ENCODE measurements around the gene MAGI1. TPM values are rescaled to one million over a fixed set of nuclear protein-coding genes. Genes with fewer than 3 reads are reported as not detected.

The MAGI1 gene
- total RNA-seq, 4 donors from 2014 or later: 17.2 to 40.8 (median 28.1) TPM

GRCh38 chr3:65313666-65314065, 725.1 kb downstream of the MAGI1 start:
- Histone ChIP-seq H3K4me1 (no peaks in the 10 kb centered on the region), H3K27me3 (no peaks in the 10 kb centered on the region), H3K9me3 (peaks cover 0 to 7% (median 0%) of the 10 kb centered on the region in 3 donors), H3K27ac (no peak overlapping the region), H3K36me3 (no peaks in the 10 kb centered on the region), H3K4me3 (no peak overlapping the region)
- TF ChIP-seq CTCF (IDR thresholded peaks at IDR 0.05) (no peak), POLR2AphosphoS5 (IDR thresholded peaks at IDR 0.05) (no peak), EP300 (IDR thresholded peaks at IDR 0.05) (no peak), POLR2A (IDR thresholded peaks at IDR 0.05) (no peak)
- ATAC-seq: no peak
- WGBS, 2 donors (ENCODE audit: low coverage in 1 of 2): 88 to 93% methylated on average over 2 of the region's 2 CpGs

GRCh38 chr3:65305836-65306235, 732.9 kb downstream of the MAGI1 start:
- Histone ChIP-seq H3K4me3 (no peak overlapping the region), H3K9me3 (no peaks in the 10 kb centered on the region), H3K27ac (no peak overlapping the region), H3K4me1 (no peaks in the 10 kb centered on the region), H3K27me3 (no peaks in the 10 kb centered on the region), H3K36me3 (no peaks in the 10 kb centered on the region)
- ATAC-seq: no peak
- TF ChIP-seq CTCF (IDR thresholded peaks at IDR 0.05) (no peak), POLR2AphosphoS5 (IDR thresholded peaks at IDR 0.05) (no peak), EP300 (IDR thresholded peaks at IDR 0.05) (no peak), POLR2A (IDR thresholded peaks at IDR 0.05) (no peak)
- WGBS, 2 donors (ENCODE audit: low coverage in 1 of 2): 57 to 79% methylated on average over 3 to 4 of the region's 4 CpGs

Small RNAs within 50 kb of the gene (small RNA-seq; reads per million reads assigned to genes)
- 0 reads per million in 4 donors for gene RF00019

Other genes with a start within 250 kb of the MAGI1 start
- gene SLC25A26, start 182.1 kb upstream of the MAGI1 start, total RNA-seq: 10 to 100 TPM; 22.0 to 33.9 (median 27.0) TPM